LHCN-M2 (cell line): ENCODE measurements around the gene CCS. TPM values are rescaled to one million over a fixed set of nuclear protein-coding genes. Genes with fewer than 3 reads are reported as not detected.

Experiments used
- total RNA-seq: library from RNA; depleted of rRNA; stranded (reverse); fragments of >200 nt; gene quantifications from 2 replicates; pipeline ENCODE4 v1.2.3, GENCODE V29; 2014; rRNA removed

CCS gene
- total RNA-seq, 1 experiment from 2014 or later, result 20.3 TPM

Other genes starting within 250 kb of the CCS start
- gene BRMS1, start 248.1 kb upstream of the CCS start, total RNA-seq, result 102 and 107 TPM in 2 replicates
- 50.9 and 51.0 TPM in 2 replicates for gene B4GAT1, start 245.6 kb upstream of the CCS start, total RNA-seq
- gene SLC29A2, start 221.4 kb upstream of the CCS start, total RNA-seq, result not detected in 2 replicates
- gene NPAS4, start 172.2 kb upstream of the CCS start, total RNA-seq, result 0.13 TPM in 1 of 2 replicates, not detected in the other
- 49.9 and 57.8 TPM in 2 replicates for gene MRPL11, start 154.3 kb upstream of the CCS start, total RNA-seq
- gene PELI3, start 126.3 kb upstream of the CCS start, total RNA-seq, result 6.5 and 7.2 TPM in 2 replicates
- 66.8 and 71.2 TPM in 2 replicates for gene DPP3, start 112.8 kb upstream of the CCS start, total RNA-seq
- gene BBS1, start 82.5 kb upstream of the CCS start, total RNA-seq, result 19.0 and 26.2 TPM in 2 replicates
- gene ZDHHC24, start 47.1 kb upstream of the CCS start, total RNA-seq, result 20.1 and 24.8 TPM in 2 replicates
- gene ACTN3, start 46.3 kb upstream of the CCS start, total RNA-seq, result not detected in 2 replicates
- gene CTSF, start 24.6 kb upstream of the CCS start, total RNA-seq, result 25.1 and 28.9 TPM in 2 replicates
- gene CCDC87, start 122 bp upstream of the CCS start, total RNA-seq, result 0.34 and 0.51 TPM in 2 replicates
- 50.0 and 58.7 TPM in 2 replicates for gene RBM14, start 23.4 kb downstream of the CCS start, total RNA-seq
- gene RBM4, start 45.5 kb downstream of the CCS start, total RNA-seq, result 86.4 and 87.6 TPM in 2 replicates
- gene RBM4B, start 84.7 kb downstream of the CCS start, total RNA-seq, result 23.5 and 33.2 TPM in 2 replicates
- 0.06 and 0.57 TPM in 2 replicates for gene SPTBN2, start 136.0 kb downstream of the CCS start, total RNA-seq